HEK293 (cell line): Measurements from ENCODE around the gene AIG1.
"Not testable (repeated sequence)": the region's sequence is repeated elsewhere in the genome, so short reads cannot be mapped to it uniquely, and the experiment has no call there.

Experiments used
- CTCF ChIP-seq: fragments of 450-650 bp; formaldehyde crosslinking; IDR thresholded peaks from 2 replicates; pipeline ENCODE4 v1.5.1; 2016; ENCODE audit warnings: missing biosample characterization, missing genetic modification characterization
- ZNF514 ChIP-seq: fragments of 450-650 bp; formaldehyde crosslinking; IDR thresholded peaks from 2 replicates; pipeline ENCODE4 v1.5.1; 2016; ENCODE audit warnings: missing biosample characterization, missing genetic modification characterization
- ZNF670 ChIP-seq: fragments of 450-650 bp; formaldehyde crosslinking; IDR thresholded peaks from 2 replicates; pipeline ENCODE4 v1.5.1; 2016; ENCODE audit warnings: missing biosample characterization, missing genetic modification characterization, low read depth
- TF ChIP-seq, protein P1 (sequence below): fragments of 450-650 bp; formaldehyde crosslinking; IDR thresholded peaks from 2 replicates; pipeline ENCODE4 v1.5.1; 2016; ENCODE audit warnings: missing biosample characterization, missing genetic modification characterization

GRCh38 chr6:143168396-143168816 is 107.7 kb downstream of the AIG1 start:
- TF ChIP-seq CTCF (tag by site-specific recombination); ZNF514; ZNF670 (tag by site-specific recombination): not testable (repeated sequence)
- TF ChIP-seq, protein P1, sequence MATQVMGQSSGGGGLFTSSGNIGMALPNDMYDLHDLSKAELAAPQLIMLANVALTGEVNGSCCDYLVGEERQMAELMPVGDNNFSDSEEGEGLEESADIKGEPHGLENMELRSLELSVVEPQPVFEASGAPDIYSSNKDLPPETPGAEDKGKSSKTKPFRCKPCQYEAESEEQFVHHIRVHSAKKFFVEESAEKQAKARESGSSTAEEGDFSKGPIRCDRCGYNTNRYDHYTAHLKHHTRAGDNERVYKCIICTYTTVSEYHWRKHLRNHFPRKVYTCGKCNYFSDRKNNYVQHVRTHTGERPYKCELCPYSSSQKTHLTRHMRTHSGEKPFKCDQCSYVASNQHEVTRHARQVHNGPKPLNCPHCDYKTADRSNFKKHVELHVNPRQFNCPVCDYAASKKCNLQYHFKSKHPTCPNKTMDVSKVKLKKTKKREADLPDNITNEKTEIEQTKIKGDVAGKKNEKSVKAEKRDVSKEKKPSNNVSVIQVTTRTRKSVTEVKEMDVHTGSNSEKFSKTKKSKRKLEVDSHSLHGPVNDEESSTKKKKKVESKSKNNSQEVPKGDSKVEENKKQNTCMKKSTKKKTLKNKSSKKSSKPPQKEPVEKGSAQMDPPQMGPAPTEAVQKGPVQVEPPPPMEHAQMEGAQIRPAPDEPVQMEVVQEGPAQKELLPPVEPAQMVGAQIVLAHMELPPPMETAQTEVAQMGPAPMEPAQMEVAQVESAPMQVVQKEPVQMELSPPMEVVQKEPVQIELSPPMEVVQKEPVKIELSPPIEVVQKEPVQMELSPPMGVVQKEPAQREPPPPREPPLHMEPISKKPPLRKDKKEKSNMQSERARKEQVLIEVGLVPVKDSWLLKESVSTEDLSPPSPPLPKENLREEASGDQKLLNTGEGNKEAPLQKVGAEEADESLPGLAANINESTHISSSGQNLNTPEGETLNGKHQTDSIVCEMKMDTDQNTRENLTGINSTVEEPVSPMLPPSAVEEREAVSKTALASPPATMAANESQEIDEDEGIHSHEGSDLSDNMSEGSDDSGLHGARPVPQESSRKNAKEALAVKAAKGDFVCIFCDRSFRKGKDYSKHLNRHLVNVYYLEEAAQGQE (tag by site-specific recombination) = not testable (repeated sequence)
